CD14-positive monocyte (primary cell): ENCODE data around the gene LRRC4C. TPM values are rescaled to one million over a fixed set of nuclear protein-coding genes. Genes with fewer than 3 reads are reported as not detected.

ENCODE experiments used
- DNase-seq, 3 donors: peaks; one replicate each; pipeline ENCODE4 v3.0.0-alpha.2; 2011 to 2022
- H2AFZ ChIP-seq: 2 replicates; pipeline ENCODE4 v1.6.0; 2012; ENCODE audit warnings: mild to moderate bottlenecking, low read depth, low read length, inconsistent platforms; ENCODE audit not compliant: insufficient read depth, poor library complexity, severe bottlenecking
- H3K27ac ChIP-seq, 2 donors: 1 replicate in 1 of 2; 2 replicates in 1 of 2; pipeline ENCODE4 v1.5.1; 2012 to 2013; ENCODE audit warnings: low read length in 2 of 2, control low read depth in 1 of 2, inconsistent platforms in 1 of 2, low read depth in 1 of 2, mild to moderate bottlenecking in 1 of 2
- H3K27me3 ChIP-seq, 2 donors: one replicate each; pipeline versions ENCODE4 v1.6.0 to v1.6.1; 2011 to 2013; ENCODE audit warnings: low read length in 2 of 2; ENCODE audit not compliant: control insufficient read depth in 2 of 2, insufficient read depth in 2 of 2
- H3K36me3 ChIP-seq, 2 donors: replicated peaks in 1 of 2; 1 replicate in 1 of 2; 2 replicates in 1 of 2; pipeline versions ENCODE4 v1.5.1 to v1.6.1; 2012 to 2013; ENCODE audit warnings: low read length in 2 of 2, control low read depth in 1 of 2, inconsistent platforms in 1 of 2, mild to moderate bottlenecking in 1 of 2; ENCODE audit not compliant: insufficient read depth in 2 of 2, control insufficient read depth in 1 of 2
- H3K4me1 ChIP-seq, 2 donors: 1 replicate in 1 of 2; 2 replicates in 1 of 2; pipeline versions ENCODE4 v1.5.1 to v1.6.1; 2012 to 2013; ENCODE audit warnings: low read length in 2 of 2, control low read depth in 1 of 2, inconsistent platforms in 1 of 2, mild to moderate bottlenecking in 1 of 2, moderate library complexity in 1 of 2; ENCODE audit not compliant: insufficient read depth in 2 of 2, control insufficient read depth in 1 of 2
- H3K4me2 ChIP-seq: replicated peaks from 2 replicates; pipeline ENCODE3; 2012; ENCODE audit warnings: low read length, moderate library complexity, mild to moderate bottlenecking; ENCODE audit not compliant: poor library complexity, severe bottlenecking; ENCODE audit errors: extremely low read depth
- H3K4me3 ChIP-seq, 3 experiments: fragments of 200-600 bp in 1 of 3; sonication (generic) in 1 of 3; replicated peaks in 1 of 3; 1 replicate in 2 of 3; 2 replicates in 1 of 3; pipeline ENCODE4 v1.5.1; 2011 to 2013; ENCODE audit warnings: low read length in 3 of 3, mild to moderate bottlenecking in 3 of 3, control low read depth in 2 of 3, low read depth in 2 of 3, inconsistent platforms in 1 of 3, moderate library complexity in 1 of 3
- H3K79me2 ChIP-seq: 2 replicates; pipeline ENCODE4 v1.6.0; 2012; ENCODE audit warnings: mild to moderate bottlenecking, control low read depth, inconsistent platforms, low read length, moderate library complexity; ENCODE audit not compliant: insufficient read depth
- H3K9ac ChIP-seq: 2 replicates; pipeline ENCODE4 v1.6.0; 2017; ENCODE audit warnings: low read length, mild to moderate bottlenecking; ENCODE audit not compliant: insufficient read depth, poor library complexity, severe bottlenecking
- H3K9me3 ChIP-seq, 2 donors: replicated peaks in 1 of 2; 1 replicate in 1 of 2; 2 replicates in 1 of 2; pipeline versions ENCODE4 v1.5.1 to v1.6.1; 2012 to 2013; ENCODE audit warnings: low read length in 2 of 2, control low read depth in 1 of 2; ENCODE audit not compliant: control insufficient read depth in 1 of 2, insufficient read depth in 1 of 2
- H4K20me1 ChIP-seq: 2 replicates; pipeline ENCODE4 v1.6.0; 2012; ENCODE audit warnings: mild to moderate bottlenecking, low read length, control low read depth, moderate library complexity; ENCODE audit not compliant: insufficient read depth
- H3K27ac Mint-ChIP-seq, 7 donors: one replicate each; pipeline ENCODE4 v1.8.0; 2020; ENCODE audit warnings: mild to moderate bottlenecking in 7 of 7, mixed read lengths in 7 of 7, moderate library complexity in 6 of 7, inconsistent platforms in 2 of 7
- H3K27me3 Mint-ChIP-seq, 3 donors: one replicate each; pipeline ENCODE4 v1.8.0; 2021 to 2022; ENCODE audit warnings: low read depth in 3 of 3, mild to moderate bottlenecking in 3 of 3, mixed read lengths in 3 of 3, moderate library complexity in 3 of 3, inconsistent platforms in 1 of 3
- H3K36me3 Mint-ChIP-seq, 2 donors: one replicate each; pipeline ENCODE4 v1.8.0; 2020; ENCODE audit warnings: mixed read lengths in 2 of 2, inconsistent platforms in 1 of 2, mild to moderate bottlenecking in 1 of 2
- H3K4me1 Mint-ChIP-seq: one replicate; pipeline ENCODE4 v1.8.0; 2020; ENCODE audit warnings: mild to moderate bottlenecking, mixed read lengths
- H3K4me3 Mint-ChIP-seq, 2 donors: one replicate each; pipeline ENCODE4 v1.8.0; 2020; ENCODE audit warnings: mild to moderate bottlenecking in 2 of 2, mixed read lengths in 2 of 2, moderate library complexity in 1 of 2
- H3K9me3 Mint-ChIP-seq, 7 donors: one replicate each; pipeline ENCODE4 v1.8.0; 2020 to 2022; ENCODE audit warnings: mixed read lengths in 7 of 7, mild to moderate bottlenecking in 6 of 7, moderate library complexity in 6 of 7, inconsistent platforms in 2 of 7
- WGBS: methylation state at CpG from one replicate; pipeline ENCODE4 v1.1.5; 2013; ENCODE audit warnings: missing lambda C conversion rate; ENCODE audit not compliant: insufficient coverage; 5-methylcytosine and 5-hydroxymethylcytosine counted together
- intact Hi-C, 2 donors: fragments of 100-400 bp; cut with micrococcal nuclease; formaldehyde crosslinking; loops; one replicate each; pipeline versions ENCODE4 v1.15.0 to v1.15.1; 2023
- polyA plus RNA-seq, 3 donors: library from polyadenylated mRNA; depleted of rRNA in 1 of 3; unstranded in 2 of 3; stranded (reverse) in 1 of 3; fragments of 300-500 nt in 2 of 3; fragments of >200 nt in 1 of 3; fragmentation: Illumina TruSeq in 2 of 3; gene quantifications; 1 replicate in 2 of 3; 2 replicates in 1 of 3; pipeline ENCODE4 v1.2.3, GENCODE V29; 2012 to 2021
- TF ChIP-seq, protein P1 (sequence below): fragments of 200-600 bp; IDR thresholded peaks from one replicate; pipeline ENCODE4 v1.8.0; 2022; ENCODE audit warnings: antibody characterized with exemption, mild to moderate bottlenecking

Gene LRRC4C
- polyA plus RNA-seq, 3 donors: not detected

DNA sequence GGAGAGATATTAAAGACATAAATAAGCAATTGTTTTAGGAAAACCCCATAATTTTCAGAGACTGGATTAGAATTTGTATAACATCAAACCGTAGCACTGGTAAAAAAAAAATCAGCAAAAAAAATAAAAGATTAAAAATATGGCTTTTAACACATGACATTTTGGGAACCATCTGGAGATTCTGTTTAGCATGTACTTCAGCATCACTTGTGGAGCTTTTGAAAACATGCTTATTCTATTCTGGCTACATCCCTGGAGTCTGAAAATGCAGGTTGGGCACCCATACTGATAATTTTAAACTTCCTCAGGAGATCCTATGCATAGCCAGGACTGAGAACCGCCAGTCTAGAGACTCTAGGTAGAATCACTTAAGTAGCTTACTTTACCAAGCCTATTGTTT is 1190.9 kb downstream of the LRRC4C start:
- Histone ChIP-seq H3K27ac (no peak overlapping the region), H3K9ac (no peak overlapping the region), H2AFZ (no peak overlapping the region), H3K27me3 (no peaks in the 10 kb centered on the region), H3K4me1 (no peaks in the 10 kb centered on the region), H3K36me3 (no peaks in the 10 kb centered on the region), H3K79me2 (no peaks in the 10 kb centered on the region), H3K9me3 (no peaks in the 10 kb centered on the region), H4K20me1 (no peaks in the 10 kb centered on the region), H3K4me2 (no peak overlapping the region), H3K4me3 (no peak overlapping the region)
- no peaks in the 10 kb centered on the region for H3K36me3 Mint-ChIP-seq
- H3K27me3 Mint-ChIP-seq: no peaks in the 10 kb centered on the region
- peaks cover 0 to 8% (median under 1%) of the 10 kb centered on the region in 7 donors for H3K9me3 Mint-ChIP-seq
- intact Hi-C loops: no loop called here
- H3K4me1 Mint-ChIP-seq: no peaks in the 10 kb centered on the region
- TF ChIP-seq, protein P1, sequence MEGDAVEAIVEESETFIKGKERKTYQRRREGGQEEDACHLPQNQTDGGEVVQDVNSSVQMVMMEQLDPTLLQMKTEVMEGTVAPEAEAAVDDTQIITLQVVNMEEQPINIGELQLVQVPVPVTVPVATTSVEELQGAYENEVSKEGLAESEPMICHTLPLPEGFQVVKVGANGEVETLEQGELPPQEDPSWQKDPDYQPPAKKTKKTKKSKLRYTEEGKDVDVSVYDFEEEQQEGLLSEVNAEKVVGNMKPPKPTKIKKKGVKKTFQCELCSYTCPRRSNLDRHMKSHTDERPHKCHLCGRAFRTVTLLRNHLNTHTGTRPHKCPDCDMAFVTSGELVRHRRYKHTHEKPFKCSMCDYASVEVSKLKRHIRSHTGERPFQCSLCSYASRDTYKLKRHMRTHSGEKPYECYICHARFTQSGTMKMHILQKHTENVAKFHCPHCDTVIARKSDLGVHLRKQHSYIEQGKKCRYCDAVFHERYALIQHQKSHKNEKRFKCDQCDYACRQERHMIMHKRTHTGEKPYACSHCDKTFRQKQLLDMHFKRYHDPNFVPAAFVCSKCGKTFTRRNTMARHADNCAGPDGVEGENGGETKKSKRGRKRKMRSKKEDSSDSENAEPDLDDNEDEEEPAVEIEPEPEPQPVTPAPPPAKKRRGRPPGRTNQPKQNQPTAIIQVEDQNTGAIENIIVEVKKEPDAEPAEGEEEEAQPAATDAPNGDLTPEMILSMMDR: no peak
- DNase-seq: no peak
- H3K27ac Mint-ChIP-seq: no peak overlapping the region
- WGBS: no CpG with 5 or more reads among the region's 2 CpGs
- H3K4me3 Mint-ChIP-seq: no peak overlapping the region

DNA sequence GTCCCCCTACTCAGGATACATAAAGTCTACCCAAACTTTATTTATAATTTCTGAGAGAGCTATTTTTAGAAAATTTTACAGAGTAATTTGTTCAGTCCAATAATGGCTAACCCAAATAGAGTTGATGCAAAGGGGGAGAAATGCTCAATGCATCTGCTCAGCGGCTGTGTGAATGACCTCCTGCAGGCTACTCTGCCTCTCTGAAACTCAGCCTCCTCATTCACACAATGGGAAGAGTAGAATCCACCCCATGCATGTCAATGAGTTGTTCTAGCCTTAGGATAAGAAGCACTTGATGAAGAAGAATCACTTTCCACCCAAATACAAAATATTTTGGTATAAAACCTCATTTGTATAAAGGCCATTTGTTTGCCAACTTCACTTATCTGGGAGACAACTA is 1204.0 kb downstream of the LRRC4C start:
- TF ChIP-seq, protein P1: no peak
- Histone ChIP-seq H3K4me3 (no peak overlapping the region), H3K4me2 (no peak overlapping the region), H3K9ac (no peak overlapping the region), H3K36me3 (no peaks in the 10 kb centered on the region), H3K4me1 (no peaks in the 10 kb centered on the region), H3K79me2 (no peaks in the 10 kb centered on the region), H2AFZ (no peak overlapping the region), H3K27ac (no peak overlapping the region), H3K9me3 (peaks cover 2 to 4% of the 10 kb centered on the region in 2 donors), H3K27me3 (no peaks in the 10 kb centered on the region), H4K20me1 (no peaks in the 10 kb centered on the region)
- no peak overlapping the region for H3K4me3 Mint-ChIP-seq
- peaks cover under 1 to 7% (median 3%) of the 10 kb centered on the region in 7 donors for H3K9me3 Mint-ChIP-seq
- H3K36me3 Mint-ChIP-seq: no peaks in the 10 kb centered on the region
- no peak overlapping the region for H3K27ac Mint-ChIP-seq
- DNase-seq: no peak
- no CpG with 5 or more reads among the region's 1 CpG for WGBS
- no peaks in the 10 kb centered on the region for H3K27me3 Mint-ChIP-seq
- intact Hi-C loops: no loop called here
- no peaks in the 10 kb centered on the region for H3K4me1 Mint-ChIP-seq
